Measurements from ENCODE around the gene EARS2.
A peak's percentile ranks its signal among the peaks of the same experiment; 100 is the strongest.
"Not testable (repeated sequence)": the region's sequence is repeated elsewhere in the genome, so short reads cannot be mapped to it uniquely, and the experiment has no call there.

EARS2 gene

GRCh38 chr16:23523876-23524385 lies 33.2 kb downstream of the EARS2 start:
- DNase-seq, result no peak

GRCh38 chr16:23523321-23523720 lies 33.8 kb downstream of the EARS2 start:
- no peak for DNase-seq

- no peak for DNase-seq
Observed at GRCh38 chr16:23521965-23522364, 35.2 kb downstream of the EARS2 start.

GRCh38 chr16:23521037-23521743 lies 36.0 kb downstream of the EARS2 start:
- DNase-seq, result no peak

- DNase-seq, result no peak
Observed at GRCh38 chr16:23520500-23520899, 36.6 kb downstream of the EARS2 start.

GRCh38 chr16:23519282-23519681 lies 37.9 kb downstream of the EARS2 start:
- DNase-seq, result no peak

GRCh38 chr16:23518435-23518891 lies 38.7 kb downstream of the EARS2 start:
- DNase-seq, result no peak

- no peak for DNase-seq
Observed at GRCh38 chr16:23516366-23517137, 40.6 kb downstream of the EARS2 start.

- no peak for DNase-seq
Observed at GRCh38 chr16:23515881-23516280, 41.3 kb downstream of the EARS2 start.

GRCh38 chr16:23514381-23515152 lies 42.6 kb downstream of the EARS2 start:
- DNase-seq, result peak; percentile 25

- DNase-seq, result no peak
Observed at GRCh38 chr16:23512168-23512695, 44.9 kb downstream of the EARS2 start.

GRCh38 chr16:23511731-23512130 lies 45.4 kb downstream of the EARS2 start:
- DNase-seq, result no peak

- not testable (repeated sequence) for DNase-seq
Observed at GRCh38 chr16:23510915-23511270, 46.3 kb downstream of the EARS2 start.

- peak; percentile 86 for DNase-seq
Observed at GRCh38 chr16:23510164-23510914, 46.8 kb downstream of the EARS2 start, which contains the start of gene GGA2. Gene GGA2 (minus strand): TSS chr16:23510494. CDS start chr16:23510411, 83 bp downstream.

- no peak for DNase-seq
Observed at GRCh38 chr16:23509782-23510163, 47.4 kb downstream of the EARS2 start.

GRCh38 chr16:23509441-23509754 lies 47.8 kb downstream of the EARS2 start:
- DNase-seq, result no peak

- peak; percentile 21 for DNase-seq
Observed at GRCh38 chr16:23508589-23509440, 48.3 kb downstream of the EARS2 start.

GRCh38 chr16:23506606-23506994 lies 50.5 kb downstream of the EARS2 start:
- DNase-seq, result no peak

- no peak for DNase-seq
Observed at GRCh38 chr16:23505671-23506605, 51.2 kb downstream of the EARS2 start.

- no peak for DNase-seq
Observed at GRCh38 chr16:23505180-23505665, 51.9 kb downstream of the EARS2 start.

Measured in activated T-cell treated with anti-CD3 and anti-CD28 coated beads, Interleukin-2, amount 50 U/mL, for 1 hour (primary cell).